Endothelial cell (in vitro differentiated cells): ENCODE measurements around the gene UPB1. TPM values are rescaled to one million over a fixed set of nuclear protein-coding genes. Genes with fewer than 3 reads are reported as not detected.

Experiments
- DNase-seq: peaks from one replicate; pipeline ENCODE4 v3.0.0; 2021; ENCODE audit warnings: low spot score
- H3K27ac Mint-ChIP-seq: one replicate; pipeline ENCODE4 v1.8.0; 2021; ENCODE audit warnings: mixed read lengths, inconsistent platforms; ENCODE audit not compliant: unreplicated experiment
- H3K27me3 Mint-ChIP-seq: one replicate; pipeline ENCODE4 v1.8.0; 2021; ENCODE audit warnings: mild to moderate bottlenecking, moderate library complexity, mixed read lengths, inconsistent platforms; ENCODE audit not compliant: unreplicated experiment
- H3K36me3 Mint-ChIP-seq: one replicate; pipeline ENCODE4 v1.8.0; 2021; ENCODE audit warnings: mild to moderate bottlenecking, low read depth, mixed read lengths, inconsistent platforms; ENCODE audit not compliant: unreplicated experiment
- H3K4me1 Mint-ChIP-seq: one replicate; pipeline ENCODE4 v1.8.0; 2021; ENCODE audit warnings: mild to moderate bottlenecking, mixed read lengths, inconsistent platforms; ENCODE audit not compliant: unreplicated experiment
- H3K4me3 Mint-ChIP-seq: one replicate; pipeline ENCODE4 v1.8.0; 2021; ENCODE audit warnings: mild to moderate bottlenecking, mixed read lengths, inconsistent platforms; ENCODE audit not compliant: unreplicated experiment
- H3K9me3 Mint-ChIP-seq: one replicate; pipeline ENCODE4 v1.8.0; 2021; ENCODE audit warnings: mixed read lengths, inconsistent platforms; ENCODE audit not compliant: unreplicated experiment
- CTCF ChIP-seq: fragments of 200-600 bp; sonication (generic); IDR thresholded peaks from one replicate; pipeline ENCODE4 v1.5.0; 2021; ENCODE audit warnings: antibody characterized with exemption; ENCODE audit not compliant: unreplicated experiment
- total RNA-seq: library from RNA; stranded (reverse); fragmentation: NEBNext Ultra II Directional; extraction: Animal tissue kit (Norgen Biotek cat#: 25700); gene quantifications from one replicate; pipeline ENCODE4 v1.2.1, GENCODE V29; 2021; ENCODE audit not compliant: unreplicated experiment

The UPB1 gene
- total RNA-seq, 1 donor from 2014 or later = 0.13 TPM

GRCh38 chr22:24499706-24500276 lies 4.7 kb downstream of the UPB1 start:
- peaks cover 14% of the 10 kb centered on the region for H3K27me3 Mint-ChIP-seq

GRCh38 chr22:24500277-24500820 lies 5.2 kb downstream of the UPB1 start:
- peaks cover 13% of the 10 kb centered on the region for H3K27me3 Mint-ChIP-seq
- peaks cover 47% of the 10 kb centered on the region for H3K4me1 Mint-ChIP-seq
- H3K4me3 Mint-ChIP-seq = peak overlapping the region; percentile 35
- H3K36me3 Mint-ChIP-seq = peaks cover 10% of the 10 kb centered on the region
- H3K27ac Mint-ChIP-seq = no peak overlapping the region
- H3K9me3 Mint-ChIP-seq = no peaks in the 10 kb centered on the region
- DNase-seq = no peak
- TF ChIP-seq CTCF = no peak

More at GRCh38 chr22:24499706-24500276, 4.7 kb downstream of the UPB1 start:
- peak; percentile 8 for TF ChIP-seq CTCF
- Mint-ChIP-seq H3K27ac (no peak overlapping the region), H3K36me3 (peaks cover 10% of the 10 kb centered on the region), H3K4me3 (no peak overlapping the region), H3K9me3 (no peaks in the 10 kb centered on the region), H3K4me1 (peaks cover 43% of the 10 kb centered on the region)
- DNase-seq = no peak

- no peak for DNase-seq
- no peak for TF ChIP-seq CTCF
- peaks cover 48% of the 10 kb centered on the region for H3K4me1 Mint-ChIP-seq
- no peak overlapping the region for H3K4me3 Mint-ChIP-seq
- H3K27me3 Mint-ChIP-seq = peaks cover 15% of the 10 kb centered on the region
- no peak overlapping the region for H3K27ac Mint-ChIP-seq
- no peaks in the 10 kb centered on the region for H3K9me3 Mint-ChIP-seq
- H3K36me3 Mint-ChIP-seq = peaks cover 8% of the 10 kb centered on the region
Observed at GRCh38 chr22:24501301-24502005, 6.3 kb downstream of the UPB1 start.

GRCh38 chr22:24502034-24502433 lies 6.9 kb downstream of the UPB1 start:
- peaks cover 9% of the 10 kb centered on the region for H3K27me3 Mint-ChIP-seq
- peaks cover 48% of the 10 kb centered on the region for H3K4me1 Mint-ChIP-seq

More at GRCh38 chr22:24502034-24502433, 6.9 kb downstream of the UPB1 start:
- no peaks in the 10 kb centered on the region for H3K9me3 Mint-ChIP-seq
- peaks cover 2% of the 10 kb centered on the region for H3K36me3 Mint-ChIP-seq
- TF ChIP-seq CTCF = no peak
- DNase-seq = no peak
- no peak overlapping the region for H3K27ac Mint-ChIP-seq
- H3K4me3 Mint-ChIP-seq = no peak overlapping the region
